Measurements from ENCODE around the gene LTBP1. TPM values are rescaled to one million over a fixed set of nuclear protein-coding genes. Genes with fewer than 3 reads are reported as not detected.

Gene LTBP1
- total RNA-seq, 2 experiments from 2014 or later: 0.06 TPM; not detected in 1

DNA sequence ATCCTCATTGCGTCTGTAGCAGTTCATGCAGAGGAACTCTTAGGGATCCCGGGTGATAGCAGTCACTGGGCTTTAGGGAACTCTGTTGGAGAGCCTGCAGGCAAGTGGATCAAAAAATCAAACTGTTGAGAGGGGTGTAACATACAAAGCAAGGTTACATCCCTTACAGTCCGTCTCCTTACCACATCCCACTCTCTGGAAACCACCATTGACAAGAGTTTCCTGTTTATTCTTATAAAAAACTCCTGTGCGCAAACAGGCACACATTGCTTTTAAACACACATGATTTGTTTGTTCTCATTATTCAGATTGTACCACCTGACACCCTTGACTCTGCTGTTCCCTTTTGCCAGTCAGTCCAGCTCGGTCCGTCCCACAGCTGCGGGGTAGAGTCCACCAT lies 137.7 kb downstream of the LTBP1 start:
- Histone ChIP-seq H3K9me3 (ENCODE audit: control insufficient read depth in 1 of 2, insufficient read depth in 1 of 2, low read length in 2 of 2) (peaks cover 0 to 5% of the 10 kb centered on the region in 2 experiments), H3K36me3 (ENCODE audit: insufficient read depth, low read length) (no peaks in the 10 kb centered on the region), H3K4me1 (ENCODE audit: insufficient read depth, low read length) (no peaks in the 10 kb centered on the region), H3K4me3 (ENCODE audit: low read length) (no peak overlapping the region), H3K27ac (ENCODE audit: low read depth in 1 of 2, low read length in 2 of 2) (no peak overlapping the region), H3K27me3 (ENCODE audit: control insufficient read depth in 1 of 2, insufficient read depth in 2 of 2, low read length in 2 of 2) (no peaks in the 10 kb centered on the region)
- ATAC-seq (ENCODE audit: poor library complexity): no peak
- Mint-ChIP-seq H3K4me3 (no peak overlapping the region), H3K9me3 (no peaks in the 10 kb centered on the region), H3K36me3 (ENCODE audit: low read depth) (no peaks in the 10 kb centered on the region), H3K27ac (no peak overlapping the region), H3K27me3 (no peaks in the 10 kb centered on the region), H3K4me1 (ENCODE audit: low read depth) (no peaks in the 10 kb centered on the region)
- ChIA-PET CTCF (no interaction called here), POLR2A (no interaction called here)
- TF ChIP-seq, protein P1, sequence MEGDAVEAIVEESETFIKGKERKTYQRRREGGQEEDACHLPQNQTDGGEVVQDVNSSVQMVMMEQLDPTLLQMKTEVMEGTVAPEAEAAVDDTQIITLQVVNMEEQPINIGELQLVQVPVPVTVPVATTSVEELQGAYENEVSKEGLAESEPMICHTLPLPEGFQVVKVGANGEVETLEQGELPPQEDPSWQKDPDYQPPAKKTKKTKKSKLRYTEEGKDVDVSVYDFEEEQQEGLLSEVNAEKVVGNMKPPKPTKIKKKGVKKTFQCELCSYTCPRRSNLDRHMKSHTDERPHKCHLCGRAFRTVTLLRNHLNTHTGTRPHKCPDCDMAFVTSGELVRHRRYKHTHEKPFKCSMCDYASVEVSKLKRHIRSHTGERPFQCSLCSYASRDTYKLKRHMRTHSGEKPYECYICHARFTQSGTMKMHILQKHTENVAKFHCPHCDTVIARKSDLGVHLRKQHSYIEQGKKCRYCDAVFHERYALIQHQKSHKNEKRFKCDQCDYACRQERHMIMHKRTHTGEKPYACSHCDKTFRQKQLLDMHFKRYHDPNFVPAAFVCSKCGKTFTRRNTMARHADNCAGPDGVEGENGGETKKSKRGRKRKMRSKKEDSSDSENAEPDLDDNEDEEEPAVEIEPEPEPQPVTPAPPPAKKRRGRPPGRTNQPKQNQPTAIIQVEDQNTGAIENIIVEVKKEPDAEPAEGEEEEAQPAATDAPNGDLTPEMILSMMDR (IDR thresholded peaks at IDR 0.05): no peak
- DNase-seq: no peak
- intact Hi-C loops (cut with DNase I, micrococcal nuclease): no loop called here

DNA sequence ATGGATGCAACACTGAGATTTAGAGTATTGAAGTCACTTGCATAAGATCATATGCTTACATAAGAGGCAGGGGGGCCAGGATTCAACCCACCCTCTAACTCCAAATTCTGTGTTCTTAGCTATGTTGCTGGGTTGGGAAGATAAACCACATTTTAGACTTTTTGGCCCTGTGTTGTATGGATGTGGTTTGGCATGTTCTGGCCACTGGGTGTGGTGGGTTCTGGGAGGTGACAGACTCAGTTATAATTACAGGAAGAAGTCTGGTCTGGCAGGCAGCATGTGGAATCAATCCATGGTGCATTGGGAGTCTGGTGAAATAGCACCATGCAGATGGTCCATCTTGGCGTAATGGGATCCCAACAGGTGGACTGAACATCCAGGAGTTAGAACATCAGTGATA lies 138.9 kb downstream of the LTBP1 start:
- no peaks in the 10 kb centered on the region for H3K4me1 Mint-ChIP-seq (ENCODE audit: low read depth)
- CTCF ChIA-PET: no interaction called here
- TF ChIP-seq, protein P1 (IDR thresholded peaks at IDR 0.05): no peak

DNA sequence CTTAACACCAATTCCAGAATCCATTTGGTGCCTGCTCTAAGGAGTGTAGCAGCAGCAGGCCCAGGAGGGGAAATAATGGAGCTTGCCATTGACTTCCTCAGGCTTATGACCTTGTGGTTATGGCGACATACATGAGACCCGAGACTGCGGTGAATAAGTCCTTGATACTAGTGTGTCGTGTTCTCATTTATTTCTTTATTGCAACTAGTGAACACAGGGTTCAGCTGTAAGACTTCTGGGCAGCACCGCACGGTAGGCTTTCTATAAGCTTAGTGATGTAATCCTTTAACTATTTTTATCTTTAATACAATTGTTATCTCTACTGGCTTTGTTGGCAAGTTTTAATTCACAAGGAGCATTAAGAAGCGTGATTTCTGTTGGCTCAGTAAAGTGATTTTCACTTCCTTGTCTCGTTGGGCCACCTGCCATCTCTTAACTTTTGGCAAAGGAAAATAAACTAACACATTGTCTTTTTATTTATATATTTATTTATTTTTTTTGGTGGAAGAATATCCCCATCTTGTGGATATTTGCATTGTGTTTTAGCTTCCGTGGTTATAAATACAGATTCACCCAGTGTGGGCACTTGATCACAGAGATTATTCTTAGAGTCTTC lies 139.8 kb downstream of the LTBP1 start:
- TF ChIP-seq, protein P1 (IDR thresholded peaks at IDR 0.05): no peak
- Histone ChIP-seq H3K36me3 (ENCODE audit: insufficient read depth, low read length) (no peaks in the 10 kb centered on the region), H3K27me3 (ENCODE audit: control insufficient read depth in 1 of 2, insufficient read depth in 2 of 2, low read length in 2 of 2) (no peaks in the 10 kb centered on the region), H3K9me3 (ENCODE audit: control insufficient read depth in 1 of 2, insufficient read depth in 1 of 2, low read length in 2 of 2) (peaks cover 0 to 5% of the 10 kb centered on the region in 2 experiments), H3K4me1 (ENCODE audit: insufficient read depth, low read length) (no peaks in the 10 kb centered on the region), H3K27ac (ENCODE audit: low read depth in 1 of 2, low read length in 2 of 2) (no peak overlapping the region), H3K4me3 (ENCODE audit: low read length) (no peak overlapping the region)
- intact Hi-C loops (cut with DNase I, micrococcal nuclease): no loop called here
- no peak overlapping the region for H3K4me3 Mint-ChIP-seq
- no peaks in the 10 kb centered on the region for H3K36me3 Mint-ChIP-seq (ENCODE audit: low read depth)
- H3K27me3 Mint-ChIP-seq: no peaks in the 10 kb centered on the region
- no peak overlapping the region for H3K27ac Mint-ChIP-seq
- DNase-seq (peak in 2 of 14 experiments; percentile 9 to 15), ATAC-seq (ENCODE audit: poor library complexity) (no peak)
- ChIA-PET CTCF (no interaction called here), POLR2A (no interaction called here)
- no peaks in the 10 kb centered on the region for H3K4me1 Mint-ChIP-seq (ENCODE audit: low read depth)
- no peaks in the 10 kb centered on the region for H3K9me3 Mint-ChIP-seq

More for the DNA sequence above, 138.9 kb downstream of the LTBP1 start:
- H3K9me3 ChIP-seq (ENCODE audit: control insufficient read depth in 1 of 2, insufficient read depth in 1 of 2, low read length in 2 of 2): peaks cover 0 to 5% of the 10 kb centered on the region in 2 experiments
- Mint-ChIP-seq H3K27me3 (no peaks in the 10 kb centered on the region), H3K36me3 (ENCODE audit: low read depth) (no peaks in the 10 kb centered on the region), H3K27ac (no peak overlapping the region), H3K4me3 (no peak overlapping the region), H3K9me3 (no peaks in the 10 kb centered on the region)
- no peaks in the 10 kb centered on the region for H3K36me3 ChIP-seq (ENCODE audit: insufficient read depth, low read length)
- POLR2A ChIA-PET: no interaction called here
- ATAC-seq (ENCODE audit: poor library complexity) (no peak), DNase-seq (no peak)
- no peak overlapping the region for H3K4me3 ChIP-seq (ENCODE audit: low read length)
- no peaks in the 10 kb centered on the region for H3K27me3 ChIP-seq (ENCODE audit: control insufficient read depth in 1 of 2, insufficient read depth in 2 of 2, low read length in 2 of 2)
- H3K4me1 ChIP-seq (ENCODE audit: insufficient read depth, low read length): no peaks in the 10 kb centered on the region
- intact Hi-C loops (cut with DNase I, micrococcal nuclease): no loop called here
- no peak overlapping the region for H3K27ac ChIP-seq (ENCODE audit: low read depth in 1 of 2, low read length in 2 of 2)
